AG09319 (cell line): ENCODE measurements around the gene NEK11.

Source experiments
- DNase-seq: peaks from one replicate; pipeline ENCODE4 v3.0.0-alpha.2; 2010; ENCODE audit warnings: low read depth; ENCODE audit errors: extremely low read depth
- CTCF ChIP-seq: IDR thresholded peaks from 2 replicates; pipeline ENCODE4 v1.5.1; 2011; ENCODE audit warnings: low read depth, mild to moderate bottlenecking, inconsistent platforms, low read length, moderate library complexity

The NEK11 gene

GRCh38 chr3:131284302-131284701 lies 257.6 kb downstream of the NEK11 start:
- DNase-seq = no peak
- no peak for TF ChIP-seq CTCF

GRCh38 chr3:131285456-131285855 lies 258.8 kb downstream of the NEK11 start:
- DNase-seq = no peak
- no peak for TF ChIP-seq CTCF

GRCh38 chr3:131299836-131300235 lies 273.2 kb downstream of the NEK11 start:
- DNase-seq = no peak
- TF ChIP-seq CTCF = no peak

GRCh38 chr3:131303848-131304247 lies 277.2 kb downstream of the NEK11 start:
- no peak for DNase-seq

GRCh38 chr3:131304890-131305289 lies 278.2 kb downstream of the NEK11 start:
- no peak for DNase-seq
- no peak for TF ChIP-seq CTCF

More at GRCh38 chr3:131303848-131304247, 277.2 kb downstream of the NEK11 start:
- no peak for TF ChIP-seq CTCF

- DNase-seq = no peak
- TF ChIP-seq CTCF = no peak
These were observed 279.6 kb downstream of the NEK11 start for GRCh38 chr3:131306242-131306641.

- no peak for DNase-seq
- no peak for TF ChIP-seq CTCF
These were observed 287.6 kb downstream of the NEK11 start for GRCh38 chr3:131314318-131314717.
